GM12891 (cell line): ENCODE measurements around the gene L2HGDH.
A peak's percentile ranks its signal among the peaks of the same experiment; 100 is the strongest.

Experiments
- DNase-seq: peaks from one replicate; pipeline ENCODE4 v3.0.0; 2011; ENCODE audit warnings: low spot score; ENCODE audit not compliant: insufficient read length
- FAIRE-seq: peaks from 2 replicates; lab custom pipeline; 2011; peaks lifted over from hg19 to GRCh38; lab: Jason Lieb, UNC
- PAX5 ChIP-seq: IDR thresholded peaks from 2 replicates; pipeline ENCODE4 v1.6.1; 2011; ENCODE audit warnings: low read length, moderate library complexity, mild to moderate bottlenecking; ENCODE audit not compliant: insufficient read depth, severe bottlenecking
- POLR2A ChIP-seq: IDR thresholded peaks from 2 replicates; pipeline ENCODE4 v1.6.1; 2011; ENCODE audit warnings: low read depth, low read length, control low read depth
- POLR2AphosphoS5 ChIP-seq: IDR thresholded peaks from 2 replicates; pipeline ENCODE4 v1.6.1; 2011; ENCODE audit warnings: low read depth, low read length, control low read depth
- POU2F2 ChIP-seq: IDR thresholded peaks from 2 replicates; pipeline ENCODE4 v1.6.1; 2011; ENCODE audit warnings: low read depth, mild to moderate bottlenecking, control low read depth, low read length, moderate library complexity
- SPI1 ChIP-seq: IDR thresholded peaks from 2 replicates; pipeline ENCODE4 v1.6.1; 2011; ENCODE audit warnings: low read depth, low read length, control low read depth
- TAF1 ChIP-seq: IDR thresholded peaks from 2 replicates; pipeline ENCODE4 v1.6.1; 2011; ENCODE audit warnings: low read depth, low read length, control low read depth

L2HGDH gene

DNA sequence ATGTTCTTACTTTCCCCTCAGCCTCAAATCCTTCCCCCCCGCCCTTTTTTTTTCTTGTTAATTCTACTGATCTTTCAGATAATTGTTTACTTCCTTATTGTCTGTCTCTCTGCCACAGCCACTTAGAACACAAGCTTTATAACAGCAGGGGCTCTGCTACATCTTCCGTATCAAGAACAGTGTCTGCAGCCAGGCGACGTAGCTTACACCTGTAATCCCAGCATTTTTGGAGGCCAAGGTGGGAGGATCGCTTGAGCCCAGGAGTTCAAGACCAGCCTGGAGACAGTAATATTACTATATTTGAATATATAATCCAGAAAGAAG, 86.1 kb downstream of the L2HGDH start:
- DNase-seq (no peak), FAIRE-seq (no peak)
- no peak for TF ChIP-seq SPI1
- no peak for TF ChIP-seq POU2F2
- TF ChIP-seq POLR2A: no peak
- TF ChIP-seq POLR2AphosphoS5: no peak
- no peak for TF ChIP-seq PAX5
- TF ChIP-seq TAF1: no peak

DNA sequence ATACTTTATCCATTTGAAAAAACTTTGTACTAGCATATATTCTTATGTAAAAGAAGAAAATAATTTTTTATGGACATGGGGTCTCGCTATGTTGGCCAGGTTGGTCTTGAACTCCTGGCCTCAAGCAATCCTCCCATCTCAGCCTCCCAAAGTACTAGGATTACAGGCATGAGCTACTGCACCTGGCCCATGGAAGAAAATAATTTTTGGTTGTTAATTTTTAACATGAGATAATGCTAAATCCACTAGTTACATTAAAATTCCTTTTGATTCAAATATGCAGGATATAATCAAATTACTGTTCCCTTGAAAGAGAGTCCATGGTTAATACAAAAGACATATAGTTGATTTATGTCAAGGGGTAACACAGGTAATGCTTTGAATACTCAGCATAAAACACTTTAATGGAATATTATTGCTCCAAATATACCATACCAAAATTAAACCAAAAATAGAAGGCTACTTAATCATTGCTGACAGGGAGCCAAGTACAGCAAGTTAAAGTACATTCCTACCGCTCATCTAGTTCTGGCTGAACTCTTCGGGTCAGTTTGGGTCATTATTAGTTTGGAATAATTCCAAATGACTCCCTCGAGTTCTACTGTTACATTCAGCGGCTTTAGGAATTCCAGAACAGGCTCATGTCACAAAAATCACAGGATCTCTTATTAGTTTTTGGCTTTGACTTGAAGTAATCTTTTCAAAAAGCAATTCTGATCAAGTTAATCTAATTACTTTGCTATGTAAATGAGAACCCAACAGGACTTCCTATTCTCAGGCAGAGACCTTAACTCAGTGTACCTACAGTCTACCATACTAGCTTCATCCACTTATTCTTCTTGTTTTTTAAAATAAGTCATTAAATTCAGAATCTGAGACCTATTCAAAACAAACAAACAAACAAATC, 86.7 kb downstream of the L2HGDH start:
- no peak for TF ChIP-seq POLR2A
- TF ChIP-seq POU2F2: no peak
- no peak for TF ChIP-seq PAX5
- no peak for TF ChIP-seq TAF1
- TF ChIP-seq SPI1: no peak
- no peak for TF ChIP-seq POLR2AphosphoS5
- DNase-seq: no peak
- no peak for FAIRE-seq

DNA sequence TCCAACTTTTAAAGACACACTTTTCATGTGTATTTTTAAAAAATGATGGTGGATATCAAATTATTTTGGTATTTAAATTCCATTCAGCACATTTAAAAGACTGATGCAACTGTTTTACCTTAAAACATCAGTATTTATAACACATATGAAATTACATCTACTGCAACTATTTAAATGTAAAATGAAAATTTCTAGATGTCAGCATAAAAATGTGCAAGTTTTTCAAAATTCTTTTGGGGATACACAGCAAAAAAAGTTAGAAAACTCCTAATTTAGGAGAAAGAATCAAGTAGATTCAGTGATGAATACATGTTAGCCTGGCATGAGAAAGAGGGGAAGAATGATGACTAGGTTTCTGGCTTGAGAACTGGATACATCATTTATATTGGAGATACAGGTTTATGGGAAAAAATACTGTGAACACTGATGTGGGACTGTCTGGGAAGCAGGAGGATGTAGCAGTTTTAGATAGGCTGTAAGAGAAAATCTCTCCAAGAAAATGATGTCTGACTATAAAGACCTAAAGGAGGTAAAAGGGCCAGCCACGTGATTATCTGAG, 89.9 kb downstream of the L2HGDH start:
- no peak for TF ChIP-seq POU2F2
- no peak for TF ChIP-seq POLR2A
- no peak for TF ChIP-seq PAX5
- TF ChIP-seq SPI1: no peak
- TF ChIP-seq TAF1: no peak
- FAIRE-seq (no peak), DNase-seq (no peak)

GRCh38 chr14:50218501-50218900, 93.5 kb downstream of the L2HGDH start:
- no peak for TF ChIP-seq TAF1
- no peak for TF ChIP-seq POLR2A
- no peak for TF ChIP-seq POU2F2
- DNase-seq (no peak), FAIRE-seq (no peak)

DNA sequence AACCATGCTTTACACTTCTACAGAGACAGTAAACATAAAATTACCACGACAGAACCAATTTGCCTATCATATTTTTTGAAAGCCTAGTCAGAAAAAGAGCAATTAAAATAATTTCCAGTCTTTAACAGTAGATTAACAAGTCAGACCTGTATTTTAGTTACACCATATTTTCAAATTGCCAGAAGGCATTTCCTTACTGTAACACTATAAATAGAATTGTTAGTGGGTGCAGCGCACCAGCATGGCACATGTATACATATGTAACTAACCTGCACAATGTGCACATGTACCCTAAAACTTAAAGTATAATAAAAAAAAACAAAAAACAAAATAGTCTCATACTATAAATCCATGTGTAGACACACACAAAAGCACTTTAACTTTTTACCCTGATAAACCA, 96.6 kb downstream of the L2HGDH start:
- DNase-seq (no peak), FAIRE-seq (no peak)
- TF ChIP-seq POU2F2: no peak
- no peak for TF ChIP-seq PAX5
- no peak for TF ChIP-seq POLR2AphosphoS5
- no peak for TF ChIP-seq SPI1
- TF ChIP-seq TAF1: no peak
- no peak for TF ChIP-seq POLR2A

DNA sequence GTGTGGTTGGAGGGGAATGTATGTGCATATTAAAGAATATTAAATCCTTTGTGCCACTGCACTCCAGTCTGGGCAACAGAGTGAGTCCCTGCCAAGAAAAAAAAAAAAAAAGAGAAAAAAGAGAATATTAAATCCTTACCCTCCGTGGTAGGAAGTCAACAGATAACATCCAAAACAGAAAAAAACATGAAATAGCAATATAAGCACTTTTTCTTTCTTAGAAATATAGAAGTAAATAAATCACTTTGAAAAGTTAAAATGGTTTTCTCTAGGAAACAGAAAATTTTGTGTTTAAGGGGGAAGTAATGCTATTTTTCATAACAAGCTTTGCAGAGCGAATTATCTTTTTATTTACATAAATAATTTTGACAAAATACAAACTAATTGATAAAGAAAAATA, 98.2 kb downstream of the L2HGDH start:
- no peak for TF ChIP-seq POLR2A
- no peak for TF ChIP-seq TAF1
- TF ChIP-seq POLR2AphosphoS5: no peak
- no peak for TF ChIP-seq SPI1
- no peak for TF ChIP-seq PAX5
- no peak for TF ChIP-seq POU2F2
- FAIRE-seq (no peak), DNase-seq (no peak)

GRCh38 chr14:50212726-50213125, 99.3 kb downstream of the L2HGDH start:
- FAIRE-seq (no peak), DNase-seq (no peak)
- TF ChIP-seq POLR2A (no peak), PAX5 (no peak), SPI1 (no peak), POU2F2 (no peak), TAF1 (no peak), POLR2AphosphoS5 (no peak)

DNA sequence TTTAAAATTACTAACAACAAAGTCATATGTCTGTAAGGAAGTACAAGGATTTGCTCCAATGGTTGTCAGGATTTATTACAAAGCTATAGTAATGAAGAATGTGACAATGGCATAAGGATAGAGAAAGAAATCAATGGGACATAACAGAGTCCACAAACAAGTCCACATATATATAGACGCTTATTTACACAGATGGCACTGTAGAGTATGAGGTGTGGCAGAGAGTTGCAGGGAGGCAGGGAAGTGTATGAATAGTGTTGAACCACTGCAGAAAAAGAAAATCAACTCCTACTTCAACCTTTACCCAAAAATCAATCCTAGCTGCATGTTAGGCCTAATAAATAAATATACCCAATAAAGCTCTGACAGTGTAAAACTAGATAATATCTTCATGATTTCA, 102.0 kb downstream of the L2HGDH start:
- DNase-seq: no peak
- no peak for FAIRE-seq
- TF ChIP-seq PAX5 (no peak), POU2F2 (no peak)

DNA sequence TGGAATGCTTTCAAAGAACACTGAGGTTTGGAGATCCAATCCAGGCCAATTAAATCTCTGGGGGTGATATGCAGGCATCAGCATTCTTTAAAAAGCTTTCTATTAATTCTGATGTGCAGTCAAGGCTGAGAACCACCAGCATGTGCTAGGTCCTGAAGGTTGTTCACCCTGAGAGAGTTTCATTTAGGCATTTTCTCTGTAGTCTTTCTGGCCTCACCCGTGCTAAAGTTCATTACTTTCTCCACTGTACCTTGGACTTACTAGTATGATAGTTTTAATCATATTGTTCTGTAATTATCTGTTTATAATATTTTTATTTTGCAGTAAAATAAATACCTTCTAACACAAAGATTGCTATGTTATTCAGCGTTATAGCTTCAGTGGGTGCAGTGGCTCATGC, 113.5 kb downstream of the L2HGDH start:
- FAIRE-seq (no peak), DNase-seq (no peak)
- no peak for TF ChIP-seq POLR2AphosphoS5

- FAIRE-seq: no peak
- no peak for DNase-seq
- no peak for TF ChIP-seq POLR2A
- TF ChIP-seq SPI1: peak; percentile 66
Observed at GRCh38 chr14:50191499-50191898, 120.5 kb downstream of the L2HGDH start.
